Measurements from ENCODE around the gene KRAS. TPM values are rescaled to one million over a fixed set of nuclear protein-coding genes. Genes with fewer than 3 reads are reported as not detected.

KRAS gene
- total RNA-seq, 2 donors from 2014 or later, result 12.1 to 19.1 TPM

- intact Hi-C loops (cut with DNase I), result loop anchor here (5.0 to 10.0 kb wide), 2 partner anchors 55 to 82 kb away; partner anchors contain the start of genes DNAI7 and ETFRF1
- Histone ChIP-seq H3K36me3 (no peaks in the 10 kb centered on the region), H3K4me1 (replicated peaks) (no peaks in the 10 kb centered on the region), H3K9me3 (no peaks in the 10 kb centered on the region), H3K27ac (peak overlapping the region; percentile 90 to 94), H3K4me3 (peak overlapping the region; percentile 73 to 100), H3K27me3 (replicated peaks; ENCODE audit: insufficient read depth) (no peaks in the 10 kb centered on the region)
- TF ChIP-seq CTCF (IDR thresholded peaks at IDR 0.05), result no peak
- no peak for TF ChIP-seq POLR2A (IDR thresholded peaks at IDR 0.05)
- peak; percentile 4 for TF ChIP-seq POLR2AphosphoS5 (IDR thresholded peaks at IDR 0.05)
- DNase-seq (ENCODE audit: low spot score), result peak; percentile 30
- WGBS, result under 1% methylated on average over 23 of the region's 56 CpGs
Measured at GRCh38 chr12:25249931-25250738, 594 bp downstream of the KRAS start.

GRCh38 chr12:25248732-25249131 lies 2.0 kb downstream of the KRAS start:
- 92% methylated on average over 1 of the region's 1 CpG for WGBS
- Histone ChIP-seq H3K27ac (no peak overlapping the region), H3K27me3 (replicated peaks; ENCODE audit: insufficient read depth) (no peaks in the 10 kb centered on the region), H3K36me3 (no peaks in the 10 kb centered on the region), H3K9me3 (no peaks in the 10 kb centered on the region), H3K4me3 (no peak overlapping the region), H3K4me1 (replicated peaks) (no peaks in the 10 kb centered on the region)
- intact Hi-C loops (cut with DNase I), result loop anchor here (10.0 kb wide), 1 partner anchor 54 kb away; the partner anchor contains the start of genes DNAI7 and ETFRF1
- TF ChIP-seq POLR2AphosphoS5 (IDR thresholded peaks at IDR 0.05), result no peak
- TF ChIP-seq CTCF (IDR thresholded peaks at IDR 0.05), result no peak
- no peak for DNase-seq (ENCODE audit: low spot score)

- no peak overlapping the region for H3K4me3 ChIP-seq
- no peaks in the 10 kb centered on the region for H3K9me3 ChIP-seq
- no peak overlapping the region for H3K27ac ChIP-seq
- no peaks in the 10 kb centered on the region for H3K27me3 ChIP-seq (replicated peaks; ENCODE audit: insufficient read depth)
- intact Hi-C loops (cut with DNase I), result loop anchor here (10.0 kb wide), 1 partner anchor 53 kb away; the partner anchor contains the start of genes DNAI7 and ETFRF1
- no peaks in the 10 kb centered on the region for H3K4me1 ChIP-seq (replicated peaks)
- whole genome bisulfite sequencing, result 95% methylated on average over 20 of the region's 20 CpGs
- no peaks in the 10 kb centered on the region for H3K36me3 ChIP-seq
- TF ChIP-seq POLR2AphosphoS5 (IDR thresholded peaks at IDR 0.05) (no peak), CTCF (IDR thresholded peaks at IDR 0.05) (no peak), POLR2A (IDR thresholded peaks at IDR 0.05) (no peak)
- no peak for DNase-seq (ENCODE audit: low spot score)
Measured at GRCh38 chr12:25248137-25248536, 2.6 kb downstream of the KRAS start.

GRCh38 chr12:25245491-25245890 lies 5.2 kb downstream of the KRAS start:
- no peaks in the 10 kb centered on the region for H3K4me1 ChIP-seq (replicated peaks)
- TF ChIP-seq CTCF (IDR thresholded peaks at IDR 0.05) (no peak), POLR2AphosphoS5 (IDR thresholded peaks at IDR 0.05) (no peak), POLR2A (IDR thresholded peaks at IDR 0.05) (no peak)
- 95% methylated on average over 6 of the region's 6 CpGs for WGBS
- no peaks in the 10 kb centered on the region for H3K9me3 ChIP-seq
- no peaks in the 10 kb centered on the region for H3K27me3 ChIP-seq (replicated peaks; ENCODE audit: insufficient read depth)
- H3K36me3 ChIP-seq, result no peaks in the 10 kb centered on the region
- DNase-seq (ENCODE audit: low spot score), result no peak
- no peak overlapping the region for H3K27ac ChIP-seq
- H3K4me3 ChIP-seq, result no peak overlapping the region
- intact Hi-C loops (cut with DNase I), result loop anchor here (10.0 kb wide), 1 partner anchor 51 kb away; the partner anchor contains the start of genes DNAI7 and ETFRF1

- TF ChIP-seq CTCF (IDR thresholded peaks at IDR 0.05), result no peak
- no peak for TF ChIP-seq POLR2A (IDR thresholded peaks at IDR 0.05)
- TF ChIP-seq POLR2AphosphoS5 (IDR thresholded peaks at IDR 0.05), result no peak
- no peak overlapping the region for H3K27ac ChIP-seq
- H3K4me1 ChIP-seq (replicated peaks), result no peaks in the 10 kb centered on the region
- no peak overlapping the region for H3K4me3 ChIP-seq
- no peaks in the 10 kb centered on the region for H3K9me3 ChIP-seq
- DNase-seq (ENCODE audit: low spot score), result no peak
- intact Hi-C loops (cut with DNase I), result loop anchor here (10.0 kb wide), 1 partner anchor 49 kb away; the partner anchor contains the start of genes DNAI7 and ETFRF1
- H3K36me3 ChIP-seq, result no peaks in the 10 kb centered on the region
- H3K27me3 ChIP-seq (replicated peaks; ENCODE audit: insufficient read depth), result no peaks in the 10 kb centered on the region
Measured at GRCh38 chr12:25243680-25243990, 7.1 kb downstream of the KRAS start.

All from prostate gland (tissue), 2 donors.